Measurements from ENCODE around the gene HIBADH.
"Not testable (repeated sequence)": the region's sequence is repeated elsewhere in the genome, so short reads cannot be mapped to it uniquely, and the experiment has no call there.

HIBADH gene

DNA sequence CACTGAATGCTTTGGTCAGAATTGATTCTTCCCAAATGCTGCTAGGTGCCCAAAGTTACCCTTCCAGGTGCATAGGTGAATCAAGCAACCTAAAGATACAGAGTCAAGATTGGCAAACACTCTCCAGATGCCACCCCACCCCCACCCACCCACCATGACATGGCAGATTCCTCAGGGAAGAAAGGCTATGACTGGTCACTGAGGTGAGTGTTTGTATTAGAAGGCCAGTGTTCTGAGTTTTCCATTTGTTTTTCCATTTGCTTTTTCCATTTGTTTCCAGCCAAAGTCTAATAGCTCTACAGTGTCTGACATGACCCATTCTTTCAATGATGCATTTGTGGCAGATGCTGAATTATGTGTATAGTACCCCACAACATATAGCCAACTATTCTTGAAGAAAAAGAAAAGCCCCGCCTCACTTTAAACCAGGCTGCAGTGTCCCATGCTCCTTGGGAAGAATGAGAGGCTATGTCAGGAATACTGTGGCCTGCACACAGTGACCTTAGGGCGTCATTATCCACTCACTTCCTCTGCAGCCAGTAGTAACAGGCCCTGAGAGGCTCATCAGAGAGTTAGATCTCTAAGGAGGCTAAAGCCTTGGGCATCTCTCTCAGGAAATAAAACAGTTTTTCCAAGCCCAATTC is 16.1 kb upstream of the HIBADH start:
- no peak for DNase-seq

DNA sequence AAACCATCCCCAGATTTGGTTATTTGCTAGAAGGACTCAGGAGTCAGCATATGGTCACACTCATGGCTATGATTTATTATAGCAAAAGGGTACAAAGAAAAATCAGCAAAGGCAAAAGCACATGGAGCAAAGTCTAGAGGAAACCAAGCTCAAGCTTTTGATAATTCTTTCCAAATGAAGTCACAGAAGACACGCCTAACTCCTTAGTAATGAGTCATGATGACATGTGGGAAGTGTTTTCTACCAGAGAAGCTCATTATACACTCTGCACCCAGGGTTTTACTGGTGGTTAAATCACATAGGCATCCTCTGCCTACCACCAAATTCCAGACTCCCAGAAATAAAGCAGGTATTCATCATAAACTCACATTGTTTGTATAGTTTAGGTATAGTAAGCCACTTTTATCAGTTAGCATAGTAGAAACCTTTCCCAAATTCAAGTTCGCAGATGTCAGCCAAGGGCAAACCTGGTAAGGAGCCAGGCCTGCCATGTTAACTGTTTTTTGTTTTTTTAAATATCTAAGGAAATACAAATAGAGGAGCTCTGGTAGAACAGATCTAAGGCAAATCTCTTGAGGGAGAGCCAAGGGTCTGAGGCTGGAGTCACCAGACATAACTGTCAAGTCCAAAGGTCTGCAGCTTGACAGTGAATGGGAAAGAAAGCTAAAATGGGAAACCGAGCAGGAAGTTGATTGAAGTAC is 15.4 kb upstream of the HIBADH start:
- DNase-seq = no peak

DNA sequence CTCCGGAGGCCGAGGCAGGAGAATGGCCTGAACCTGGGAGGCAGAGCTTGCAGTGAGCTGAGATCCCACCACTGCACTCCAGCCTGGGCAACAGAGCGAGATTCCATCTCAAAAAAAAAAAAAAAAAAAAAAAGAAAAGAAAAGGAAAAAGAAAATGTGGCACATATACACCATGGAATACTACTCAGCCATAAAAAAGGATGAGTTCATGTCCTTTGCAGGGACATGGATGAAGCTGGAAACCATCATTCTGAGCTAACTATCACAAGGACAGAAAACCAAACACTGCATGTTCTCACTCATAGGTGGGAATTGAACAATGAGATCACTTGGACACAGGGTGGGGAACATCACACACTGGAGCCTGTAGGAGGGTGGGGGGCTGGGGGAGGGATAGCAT is 11.4 kb upstream of the HIBADH start:
- not testable (repeated sequence) for DNase-seq

GRCh38 chr7:27671675-27672074 is 9.0 kb upstream of the HIBADH start:
- DNase-seq = no peak

DNA sequence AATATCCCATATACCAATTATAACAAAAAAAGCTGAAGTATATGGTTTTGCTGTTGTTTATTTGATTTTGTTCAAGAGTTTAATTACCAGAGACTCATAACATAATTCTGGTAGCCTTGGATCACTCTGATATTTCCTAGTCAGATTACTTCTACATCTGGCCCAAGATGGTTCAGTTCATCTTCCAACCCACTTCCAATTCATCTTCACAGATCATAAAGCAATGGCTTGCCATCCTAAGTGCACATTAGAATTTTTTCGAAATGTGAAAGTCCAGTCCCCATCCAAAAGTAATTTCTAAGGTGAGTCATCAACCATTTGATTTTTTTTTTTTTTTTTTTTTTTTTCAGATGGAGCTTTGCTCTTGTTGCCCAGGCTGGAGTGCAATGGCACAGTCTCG is 8.0 kb upstream of the HIBADH start:
- DNase-seq = no peak

DNA sequence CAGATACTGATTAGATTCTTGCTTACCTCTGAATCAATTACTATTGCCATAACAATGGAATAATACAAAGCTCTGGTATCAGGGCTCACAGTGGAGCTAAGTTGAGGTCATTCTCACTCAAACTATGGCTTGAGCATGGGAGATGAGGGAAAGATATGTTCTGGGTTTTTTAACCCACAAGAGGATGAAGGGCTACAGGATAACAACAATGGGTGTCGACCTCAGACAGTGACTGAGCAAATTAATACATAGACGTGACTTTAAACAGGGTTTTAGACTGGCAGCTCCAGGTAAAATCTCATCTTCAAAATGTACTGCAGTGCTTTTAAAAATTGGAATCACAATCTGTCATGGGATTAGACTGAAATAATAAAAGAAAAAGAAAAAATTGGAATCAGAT is 7.5 kb upstream of the HIBADH start:
- no peak for DNase-seq

- no peak for DNase-seq
These were observed 2.8 kb upstream of the HIBADH start for GRCh38 chr7:27665531-27665930.

GRCh38 chr7:27663989-27664331 is 1.3 kb upstream of the HIBADH start:
- no peak for DNase-seq

DNA sequence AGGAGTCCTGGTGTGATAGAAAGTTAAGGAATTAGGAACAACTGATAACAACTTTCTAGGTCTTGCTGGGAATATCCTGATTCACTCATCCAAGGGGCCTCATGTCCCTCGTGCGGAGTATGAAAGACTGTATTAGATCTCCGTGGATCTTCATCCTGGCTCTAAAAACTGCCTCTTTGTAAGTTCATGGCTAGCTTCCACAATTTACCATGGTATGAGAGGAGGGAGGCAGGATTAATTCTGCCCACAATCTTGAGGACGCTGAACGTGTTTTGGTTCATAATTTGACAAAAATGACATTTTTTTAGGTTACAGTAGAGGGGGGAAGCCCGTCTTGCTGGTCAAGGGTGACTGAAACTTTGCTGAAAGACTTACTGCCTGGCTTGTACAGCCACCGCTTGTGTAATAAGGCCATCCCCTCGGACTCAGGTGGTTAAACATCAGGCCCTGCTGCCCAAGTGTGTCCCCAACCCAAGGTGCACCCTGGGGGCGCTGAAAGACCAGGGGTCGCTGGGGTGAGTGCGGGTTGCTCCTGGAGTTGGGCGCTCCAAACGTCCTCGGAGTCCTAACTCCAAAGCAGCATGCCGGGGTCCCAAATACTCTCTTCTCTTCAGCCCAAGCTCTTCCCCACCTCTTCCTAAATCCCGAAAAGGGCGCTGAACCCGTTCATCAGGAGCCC is 733 bp downstream of the HIBADH start:
- peak; percentile 27 for DNase-seq

DNA sequence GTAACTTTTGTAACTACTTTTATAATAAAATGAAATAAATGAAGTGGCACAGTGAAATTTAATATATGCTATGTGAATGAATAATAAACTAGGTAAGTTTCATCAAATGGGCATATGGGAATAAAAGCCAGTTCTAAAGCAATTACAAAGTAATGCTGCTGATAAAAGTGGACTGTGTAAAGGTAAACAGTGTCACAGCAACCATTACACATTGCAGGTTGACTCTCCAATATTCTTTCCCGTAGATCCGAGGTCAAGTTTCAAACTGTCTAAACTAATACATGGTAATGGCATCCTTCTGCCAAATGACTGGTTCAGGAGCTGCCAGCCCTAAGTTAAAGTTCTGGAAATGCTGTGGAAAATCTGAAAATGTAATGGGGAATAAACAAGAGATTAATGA is 6.0 kb downstream of the HIBADH start:
- no peak for DNase-seq

DNA sequence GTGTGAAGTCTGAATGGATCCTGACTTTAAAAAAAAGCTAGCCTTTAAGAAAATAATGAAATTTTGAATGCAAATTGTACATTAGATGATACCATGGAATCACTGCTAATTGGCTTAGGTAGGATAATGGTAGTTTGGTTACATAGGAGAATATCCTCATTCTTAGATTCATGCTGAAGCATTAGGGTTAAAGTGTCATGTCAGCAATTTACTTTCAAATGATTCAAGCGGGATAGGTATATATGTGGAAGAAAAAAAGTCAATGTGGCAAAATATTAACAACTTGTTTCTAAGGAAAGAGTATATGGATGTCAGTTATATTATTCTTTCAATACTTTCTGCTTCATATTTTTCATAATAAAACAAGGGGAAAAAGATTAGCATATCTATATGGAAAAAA is 7.5 kb downstream of the HIBADH start:
- DNase-seq = no peak

DNA sequence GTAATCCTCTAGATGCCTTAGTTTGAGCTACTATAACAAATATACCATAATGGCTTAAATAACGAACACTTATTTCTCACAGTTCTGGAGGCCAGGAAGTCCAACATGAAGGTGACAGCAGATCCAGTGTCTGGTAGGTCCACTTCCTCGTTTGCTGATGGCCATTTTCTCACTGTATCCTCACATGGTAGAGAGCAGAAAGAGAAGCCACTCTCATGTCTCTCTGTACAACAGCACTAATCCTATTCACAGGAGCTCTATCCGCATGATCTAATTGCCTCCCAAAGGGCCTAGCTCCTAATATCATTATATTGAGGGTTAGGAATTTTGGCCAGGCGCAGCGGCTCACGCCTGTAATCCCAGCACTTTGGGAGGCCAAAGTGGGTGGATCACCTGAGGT is 10.2 kb downstream of the HIBADH start:
- no peak for DNase-seq

GRCh38 chr7:27651702-27652101 is 11.0 kb downstream of the HIBADH start:
- no peak for DNase-seq

DNA sequence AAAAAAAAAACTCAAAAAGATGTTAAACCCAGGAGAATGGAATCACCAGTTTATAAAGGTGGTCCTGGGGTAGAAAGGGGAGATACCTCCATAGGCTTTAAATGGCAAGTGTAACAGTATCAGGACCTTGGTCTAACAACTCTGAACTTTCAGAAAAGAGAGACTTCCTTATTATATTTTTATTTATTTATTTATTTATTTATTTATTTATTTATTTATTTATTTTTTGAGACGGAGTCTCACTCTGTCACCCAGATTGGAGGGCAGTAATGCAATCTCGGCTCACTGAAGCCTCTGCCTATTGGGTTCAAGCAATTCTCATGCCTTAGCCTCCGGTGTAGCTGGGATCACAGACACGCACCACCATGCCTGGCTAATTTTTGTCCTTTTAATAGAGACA is 12.4 kb downstream of the HIBADH start:
- DNase-seq = no peak

DNA sequence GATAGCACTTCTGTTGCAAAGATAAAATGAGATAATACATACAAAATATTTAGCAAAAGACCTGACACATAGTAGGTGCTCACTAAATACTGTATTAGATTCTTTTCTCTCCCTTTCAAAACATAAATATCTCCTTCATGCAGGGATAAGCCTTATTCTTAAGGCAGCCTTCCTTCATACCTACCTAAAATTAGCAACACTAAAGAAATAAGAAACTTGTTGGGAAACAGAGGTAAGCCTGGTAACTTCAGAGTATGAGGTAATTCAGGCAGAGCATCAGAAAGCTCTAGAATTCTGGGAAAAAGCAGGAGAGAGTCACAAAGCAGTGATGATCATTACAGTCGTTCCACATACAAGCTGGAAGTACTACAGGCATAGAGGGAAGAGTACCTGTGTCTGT is 15.2 kb downstream of the HIBADH start:
- DNase-seq = no peak

GRCh38 chr7:27647046-27647445 is 15.6 kb downstream of the HIBADH start:
- no peak for DNase-seq

- no peak for DNase-seq
These were observed 20.4 kb downstream of the HIBADH start for GRCh38 chr7:27642271-27642670.

DNA sequence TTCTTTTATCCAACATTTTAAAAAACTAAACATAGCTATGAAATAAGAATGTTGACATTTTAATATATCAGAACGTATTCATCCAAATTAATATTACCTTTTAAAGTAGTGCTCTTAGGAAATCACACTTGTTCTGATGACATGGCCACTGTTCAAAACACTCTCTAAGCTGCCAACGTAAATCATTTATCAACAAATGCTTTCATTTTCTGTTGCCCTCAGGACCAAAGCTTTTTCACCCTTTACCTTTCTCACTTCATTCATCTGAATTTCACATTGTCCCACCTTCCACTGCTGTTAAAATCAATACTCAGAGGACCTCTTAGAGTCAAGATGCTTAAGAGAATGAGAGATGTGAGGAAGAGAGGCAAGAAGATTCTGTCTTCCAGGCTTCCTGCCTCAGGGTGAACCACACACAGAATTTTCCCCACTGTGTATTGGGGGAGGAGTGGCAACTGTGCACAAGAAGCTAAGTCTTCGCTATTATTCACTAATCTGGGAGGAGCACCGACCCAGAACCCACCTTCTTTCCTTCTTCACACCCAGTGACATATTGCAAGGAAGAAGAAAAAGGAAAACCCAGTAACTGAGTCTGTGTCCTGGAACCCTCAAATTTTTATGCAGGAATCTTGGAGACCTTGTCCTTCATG is 21.0 kb downstream of the HIBADH start:
- DNase-seq = no peak

DNA sequence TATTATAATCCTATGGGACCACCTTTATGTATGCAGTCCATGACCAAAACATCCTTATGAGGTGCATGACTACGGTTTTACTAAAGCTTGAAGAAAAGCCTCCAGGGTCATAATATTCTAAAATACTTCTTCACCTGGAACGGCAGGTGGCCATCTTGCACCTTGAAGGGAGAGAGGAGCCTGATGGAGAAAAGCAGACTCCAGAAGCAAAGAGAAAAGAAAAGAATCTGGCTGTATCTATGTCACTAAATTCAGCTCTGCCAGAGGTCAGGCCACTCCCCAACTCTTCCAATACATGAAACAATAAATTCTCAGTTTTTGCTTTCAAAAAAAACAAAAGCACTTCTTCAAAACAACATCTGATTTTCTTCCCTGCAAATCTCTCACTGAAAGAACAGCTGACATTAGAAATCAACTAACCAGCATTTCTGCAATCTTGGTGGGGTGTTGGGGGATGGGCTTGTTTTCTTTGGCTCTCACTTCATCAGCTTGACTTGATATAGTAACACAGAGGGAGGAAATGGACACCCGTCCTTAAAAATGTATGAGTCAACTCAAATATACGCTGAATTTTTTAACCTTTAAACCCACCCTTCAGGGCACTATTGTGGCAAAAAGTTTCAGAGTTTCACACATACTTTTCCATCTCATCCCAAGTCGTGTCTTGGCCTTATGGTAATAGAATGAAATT is 21.7 kb downstream of the HIBADH start:
- no peak for DNase-seq

- no peak for DNase-seq
These were observed 22.8 kb downstream of the HIBADH start for GRCh38 chr7:27639851-27640250.

- not testable (repeated sequence) for DNase-seq
These were observed 23.6 kb downstream of the HIBADH start for GRCh38 chr7:27639048-27639447.

- DNase-seq = no peak
These were observed 26.2 kb downstream of the HIBADH start for GRCh38 chr7:27636326-27637006.

DNA sequence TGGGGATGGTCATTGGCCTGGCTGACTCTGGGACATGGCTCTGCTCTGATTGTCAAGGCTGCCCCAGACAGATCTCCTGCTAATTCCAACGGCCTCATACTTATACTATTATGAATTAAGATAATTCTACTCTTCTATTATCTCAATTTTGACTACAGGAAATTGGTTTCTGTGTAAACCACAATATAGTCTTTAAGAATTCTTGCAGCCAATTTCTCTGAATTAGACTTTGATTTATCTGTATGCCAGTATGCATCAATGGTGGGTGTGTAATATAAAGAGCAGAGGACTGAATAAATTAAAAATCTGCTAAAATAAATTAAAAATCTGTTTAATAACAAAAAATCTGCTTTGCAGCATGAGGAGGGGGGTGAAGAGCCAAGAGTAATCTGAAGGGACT is 27.0 kb downstream of the HIBADH start:
- DNase-seq = no peak

Data from GF-D8 (cell line).